ENCODE results near the gene TEX26. TPM values are rescaled to one million over a fixed set of nuclear protein-coding genes. Genes with fewer than 3 reads are reported as not detected.

The TEX26 gene
- polyA plus RNA-seq, 3 donors = not detected

GRCh38 chr13:30915691-30916541 is 16.5 kb upstream of the TEX26 start:
- no peak overlapping the region for H3K4me3 ChIP-seq (replicated peaks in 1 of 3; ENCODE audit: low read depth in 2 of 3, low read length in 3 of 3)
- Mint-ChIP-seq H3K27me3 (ENCODE audit: low read depth in 3 of 3) (peaks cover 9 to 15% (median 13%) of the 10 kb centered on the region in 3 donors), H3K4me1 (no peaks in the 10 kb centered on the region), H3K27ac (no peak overlapping the region), H3K4me3 (no peak overlapping the region), H3K9me3 (no peaks in the 10 kb centered on the region), H3K36me3 (no peaks in the 10 kb centered on the region)
- intact Hi-C loops (cut with micrococcal nuclease) = no loop called here
- WGBS (ENCODE audit: insufficient coverage) = 92% methylated on average over 15 of the region's 19 CpGs
- H3K36me3 ChIP-seq (replicated peaks in 1 of 2; ENCODE audit: control insufficient read depth in 1 of 2, insufficient read depth in 2 of 2, low read length in 2 of 2) = no peaks in the 10 kb centered on the region
- H3K4me2 ChIP-seq (replicated peaks; ENCODE audit: extremely low read depth, low read length, poor library complexity, severe bottlenecking) = no peak overlapping the region
- no peak overlapping the region for H3K27ac ChIP-seq (ENCODE audit: low read depth in 1 of 2, low read length in 2 of 2)
- no peaks in the 10 kb centered on the region for H3K9me3 ChIP-seq (replicated peaks in 1 of 2; ENCODE audit: control insufficient read depth in 1 of 2, insufficient read depth in 1 of 2, low read length in 2 of 2)
- H3K79me2 ChIP-seq (ENCODE audit: insufficient read depth, low read length) = no peaks in the 10 kb centered on the region
- peaks cover 0 to 3% of the 10 kb centered on the region in 2 donors for H3K27me3 ChIP-seq (ENCODE audit: control insufficient read depth in 2 of 2, insufficient read depth in 2 of 2, low read length in 2 of 2)
- no peak overlapping the region for H2AFZ ChIP-seq (ENCODE audit: insufficient read depth, low read depth, low read length, poor library complexity, severe bottlenecking)
- H3K4me1 ChIP-seq (ENCODE audit: control insufficient read depth in 1 of 2, insufficient read depth in 2 of 2, low read length in 2 of 2) = no peaks in the 10 kb centered on the region
- H4K20me1 ChIP-seq (ENCODE audit: insufficient read depth, low read length) = no peaks in the 10 kb centered on the region
- DNase-seq = no peak
- H3K9ac ChIP-seq (ENCODE audit: insufficient read depth, low read length, poor library complexity, severe bottlenecking) = no peak overlapping the region
- TF ChIP-seq, protein P1, sequence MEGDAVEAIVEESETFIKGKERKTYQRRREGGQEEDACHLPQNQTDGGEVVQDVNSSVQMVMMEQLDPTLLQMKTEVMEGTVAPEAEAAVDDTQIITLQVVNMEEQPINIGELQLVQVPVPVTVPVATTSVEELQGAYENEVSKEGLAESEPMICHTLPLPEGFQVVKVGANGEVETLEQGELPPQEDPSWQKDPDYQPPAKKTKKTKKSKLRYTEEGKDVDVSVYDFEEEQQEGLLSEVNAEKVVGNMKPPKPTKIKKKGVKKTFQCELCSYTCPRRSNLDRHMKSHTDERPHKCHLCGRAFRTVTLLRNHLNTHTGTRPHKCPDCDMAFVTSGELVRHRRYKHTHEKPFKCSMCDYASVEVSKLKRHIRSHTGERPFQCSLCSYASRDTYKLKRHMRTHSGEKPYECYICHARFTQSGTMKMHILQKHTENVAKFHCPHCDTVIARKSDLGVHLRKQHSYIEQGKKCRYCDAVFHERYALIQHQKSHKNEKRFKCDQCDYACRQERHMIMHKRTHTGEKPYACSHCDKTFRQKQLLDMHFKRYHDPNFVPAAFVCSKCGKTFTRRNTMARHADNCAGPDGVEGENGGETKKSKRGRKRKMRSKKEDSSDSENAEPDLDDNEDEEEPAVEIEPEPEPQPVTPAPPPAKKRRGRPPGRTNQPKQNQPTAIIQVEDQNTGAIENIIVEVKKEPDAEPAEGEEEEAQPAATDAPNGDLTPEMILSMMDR (IDR thresholded peaks at IDR 0.05) = no peak

DNA sequence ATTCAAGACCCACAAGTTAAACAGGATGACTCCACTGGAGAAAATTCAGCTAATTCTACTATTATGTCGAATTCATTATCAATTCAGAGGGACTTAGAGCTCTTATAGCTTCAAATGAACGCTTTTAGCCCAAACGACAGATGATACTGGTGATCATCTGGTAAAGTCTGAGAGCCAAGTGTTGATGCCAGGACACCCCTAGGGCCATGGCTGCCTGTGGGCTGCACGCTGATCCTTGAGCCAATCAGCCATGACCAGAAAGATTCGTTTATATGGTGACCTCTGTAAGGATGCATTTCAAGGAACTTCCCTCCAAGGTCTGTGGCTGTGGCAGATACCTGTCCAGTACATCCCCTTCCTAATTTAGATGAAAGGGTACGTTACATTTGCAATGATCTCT is 15.5 kb upstream of the TEX26 start:
- H3K36me3 Mint-ChIP-seq = no peaks in the 10 kb centered on the region
- no peaks in the 10 kb centered on the region for H3K4me1 ChIP-seq (ENCODE audit: control insufficient read depth in 1 of 2, insufficient read depth in 2 of 2, low read length in 2 of 2)
- no peak overlapping the region for H3K4me3 ChIP-seq (replicated peaks in 1 of 3; ENCODE audit: low read depth in 2 of 3, low read length in 3 of 3)
- DNase-seq = no peak
- H3K27me3 Mint-ChIP-seq (ENCODE audit: low read depth in 3 of 3) = peaks cover 4 to 15% (median 13%) of the 10 kb centered on the region in 3 donors
- H3K36me3 ChIP-seq (replicated peaks in 1 of 2; ENCODE audit: control insufficient read depth in 1 of 2, insufficient read depth in 2 of 2, low read length in 2 of 2) = no peaks in the 10 kb centered on the region
- no peak overlapping the region for H3K27ac Mint-ChIP-seq
- no peaks in the 10 kb centered on the region for H3K79me2 ChIP-seq (ENCODE audit: insufficient read depth, low read length)
- H3K9me3 Mint-ChIP-seq = no peaks in the 10 kb centered on the region
- H2AFZ ChIP-seq (ENCODE audit: insufficient read depth, low read depth, low read length, poor library complexity, severe bottlenecking) = no peak overlapping the region
- H3K9me3 ChIP-seq (replicated peaks in 1 of 2; ENCODE audit: control insufficient read depth in 1 of 2, insufficient read depth in 1 of 2, low read length in 2 of 2) = no peaks in the 10 kb centered on the region
- TF ChIP-seq, protein P1 (IDR thresholded peaks at IDR 0.05) = no peak
- WGBS (ENCODE audit: insufficient coverage) = 100% methylated on average over 2 of the region's 6 CpGs
- H3K27me3 ChIP-seq (ENCODE audit: control insufficient read depth in 2 of 2, insufficient read depth in 2 of 2, low read length in 2 of 2) = peaks cover 0 to 3% of the 10 kb centered on the region in 2 donors
- H4K20me1 ChIP-seq (ENCODE audit: insufficient read depth, low read length) = no peaks in the 10 kb centered on the region
- no peak overlapping the region for H3K27ac ChIP-seq (ENCODE audit: low read depth in 1 of 2, low read length in 2 of 2)
- no peaks in the 10 kb centered on the region for H3K4me1 Mint-ChIP-seq
- H3K4me2 ChIP-seq (replicated peaks; ENCODE audit: extremely low read depth, low read length, poor library complexity, severe bottlenecking) = no peak overlapping the region
- intact Hi-C loops (cut with micrococcal nuclease) = no loop called here
- no peak overlapping the region for H3K9ac ChIP-seq (ENCODE audit: insufficient read depth, low read length, poor library complexity, severe bottlenecking)
- no peak overlapping the region for H3K4me3 Mint-ChIP-seq

All from CD14-positive monocyte (primary cell).